ENCODE measurements around the gene HEATR5A. TPM values are rescaled to one million over a fixed set of nuclear protein-coding genes. Genes with fewer than 3 reads are reported as not detected.

HEATR5A gene
- total and polyA plus RNA-seq, 12 donors: 17.0 to 65.0 (median 46.2) TPM

GRCh38 chr14:31287294-31287972 is 132.9 kb downstream of the HEATR5A start:
- intact Hi-C loops (cut with DNase I): no loop called here
- ATAC-seq (no peak), DNase-seq (no peak)
- no peaks in the 10 kb centered on the region for H3K9me3 ChIP-seq
- WGBS, 2 donors: 87 to 91% methylated on average over 4 of the region's 4 CpGs
- H3K4me1 ChIP-seq: peaks cover 0 to 15% (median 0%) of the 10 kb centered on the region in 9 donors
- TF ChIP-seq, protein P1, sequence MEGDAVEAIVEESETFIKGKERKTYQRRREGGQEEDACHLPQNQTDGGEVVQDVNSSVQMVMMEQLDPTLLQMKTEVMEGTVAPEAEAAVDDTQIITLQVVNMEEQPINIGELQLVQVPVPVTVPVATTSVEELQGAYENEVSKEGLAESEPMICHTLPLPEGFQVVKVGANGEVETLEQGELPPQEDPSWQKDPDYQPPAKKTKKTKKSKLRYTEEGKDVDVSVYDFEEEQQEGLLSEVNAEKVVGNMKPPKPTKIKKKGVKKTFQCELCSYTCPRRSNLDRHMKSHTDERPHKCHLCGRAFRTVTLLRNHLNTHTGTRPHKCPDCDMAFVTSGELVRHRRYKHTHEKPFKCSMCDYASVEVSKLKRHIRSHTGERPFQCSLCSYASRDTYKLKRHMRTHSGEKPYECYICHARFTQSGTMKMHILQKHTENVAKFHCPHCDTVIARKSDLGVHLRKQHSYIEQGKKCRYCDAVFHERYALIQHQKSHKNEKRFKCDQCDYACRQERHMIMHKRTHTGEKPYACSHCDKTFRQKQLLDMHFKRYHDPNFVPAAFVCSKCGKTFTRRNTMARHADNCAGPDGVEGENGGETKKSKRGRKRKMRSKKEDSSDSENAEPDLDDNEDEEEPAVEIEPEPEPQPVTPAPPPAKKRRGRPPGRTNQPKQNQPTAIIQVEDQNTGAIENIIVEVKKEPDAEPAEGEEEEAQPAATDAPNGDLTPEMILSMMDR (IDR thresholded peaks at IDR 0.05): no peak
- peaks cover 0 to 7% (median 0%) of the 10 kb centered on the region in 9 donors for H3K36me3 ChIP-seq
- no peak overlapping the region for H3K27ac ChIP-seq
- H3K4me3 ChIP-seq: no peak overlapping the region
- H3K27me3 ChIP-seq: no peaks in the 10 kb centered on the region

GRCh38 chr14:31286456-31287293 is 133.7 kb downstream of the HEATR5A start:
- no peak for DNase-seq
- Histone ChIP-seq H3K9me3 (no peaks in the 10 kb centered on the region), H3K27ac (no peak overlapping the region), H3K4me1 (peaks cover 0 to 15% (median 0%) of the 10 kb centered on the region in 9 donors), H3K27me3 (no peaks in the 10 kb centered on the region), H3K4me3 (no peak overlapping the region), H3K36me3 (peaks cover 0 to 7% (median 0%) of the 10 kb centered on the region in 9 donors)
- intact Hi-C loops (cut with DNase I): no loop called here
- TF ChIP-seq, protein P1 (IDR thresholded peaks at IDR 0.05): peak in 6 of 9 donors; percentile 10 to 37 (median 22)
- WGBS, 2 donors: 93% methylated on average over 12 of the region's 12 CpGs
- ATAC-seq: peak in 1 of 8 donors; percentile 48

DNA sequence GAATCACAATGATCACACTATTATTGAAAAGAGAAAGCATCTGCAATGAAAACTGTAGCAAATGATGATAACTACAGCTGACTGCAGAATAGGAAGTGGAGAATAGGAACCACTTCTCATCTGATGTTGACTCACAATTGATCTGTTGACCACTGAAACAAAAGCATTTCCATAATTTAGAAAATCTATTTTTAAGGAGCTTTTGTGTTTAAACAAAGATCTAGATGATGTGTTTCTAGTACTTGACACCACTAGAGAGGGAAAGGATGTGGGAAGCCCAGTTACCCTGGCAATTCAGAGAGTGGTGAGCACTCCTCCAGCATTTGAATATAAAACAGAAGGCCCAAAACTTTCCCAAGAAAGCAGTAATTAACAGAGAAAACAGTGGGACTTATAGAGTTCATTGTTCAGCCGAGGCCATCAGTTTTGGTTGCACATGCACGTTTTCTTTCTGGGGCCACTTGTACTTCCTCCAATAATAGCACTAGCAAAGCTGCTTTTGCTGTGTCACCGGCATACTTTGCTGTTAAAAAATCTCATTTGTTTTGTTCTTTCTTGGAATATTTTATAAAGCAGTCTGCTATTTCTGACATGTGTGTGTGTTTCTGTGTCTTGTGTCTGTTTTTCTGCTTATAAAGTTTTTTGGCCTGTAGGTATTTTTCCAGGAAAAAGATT is 136.6 kb downstream of the HEATR5A start:
- Histone ChIP-seq H3K4me3 (no peak overlapping the region), H3K27me3 (no peaks in the 10 kb centered on the region), H3K9me3 (peaks cover 0 to 8% (median 2%) of the 10 kb centered on the region in 11 donors), H3K4me1 (peaks cover 0 to 15% (median 0%) of the 10 kb centered on the region in 9 donors), H3K27ac (peak overlapping the region in 1 of 10 donors; percentile 62), H3K36me3 (no peaks in the 10 kb centered on the region)
- TF ChIP-seq, protein P1 (IDR thresholded peaks at IDR 0.05): no peak
- WGBS, 2 donors: 57 to 69% methylated on average over 3 of the region's 3 CpGs
- intact Hi-C loops (cut with DNase I): no loop called here
- ATAC-seq (no peak), DNase-seq (no peak)

DNA sequence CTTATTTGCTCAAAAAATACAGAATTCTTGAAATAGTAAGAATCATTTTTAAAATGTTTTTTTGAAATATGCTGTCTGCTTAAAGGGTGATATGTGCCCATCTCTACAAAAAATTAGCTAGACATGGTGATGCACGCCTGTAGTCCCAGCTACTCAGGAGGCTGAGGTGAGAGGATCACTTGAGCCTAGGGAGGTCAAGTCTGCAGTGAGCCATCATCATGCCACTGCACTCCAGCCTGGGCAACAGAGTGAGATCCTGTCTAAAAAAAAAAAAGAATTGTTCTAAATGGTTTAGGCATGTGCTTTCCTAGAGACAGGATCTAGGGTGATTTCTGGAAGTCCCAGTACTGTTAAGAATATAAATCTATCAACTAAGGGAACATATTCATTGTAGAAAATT is 137.2 kb downstream of the HEATR5A start:
- no peak for ATAC-seq
- intact Hi-C loops (cut with DNase I): no loop called here
- H3K4me3 ChIP-seq: no peak overlapping the region
- 93 to 97% methylated on average over 1 of the region's 1 CpG for WGBS, 2 donors
- H3K4me1 ChIP-seq: peaks cover 0 to 15% (median 0%) of the 10 kb centered on the region in 9 donors
- no peak for DNase-seq
- no peaks in the 10 kb centered on the region for H3K27me3 ChIP-seq
- TF ChIP-seq, protein P1 (IDR thresholded peaks at IDR 0.05): no peak
- peaks cover 0 to 13% (median 5%) of the 10 kb centered on the region in 11 donors for H3K9me3 ChIP-seq
- H3K36me3 ChIP-seq: no peaks in the 10 kb centered on the region
- peak overlapping the region in 1 of 10 donors; percentile 62 for H3K27ac ChIP-seq

All from heart right ventricle (tissue), 16 donors.